CD1c-positive myeloid dendritic cell (primary cell): ENCODE results near the gene FGA.
"Not testable (repeated sequence)": the region's sequence is repeated elsewhere in the genome, so short reads cannot be mapped to it uniquely, and the experiment has no call there.

ENCODE experiments used
- DNase-seq: peaks from one replicate; pipeline ENCODE4 v3.0.0-alpha.2; 2016; ENCODE audit errors: extremely low spot score

FGA gene

GRCh38 chr4:154606728-154607723 lies 16.5 kb upstream of the FGA start:
- no peak for DNase-seq

GRCh38 chr4:154604696-154605200 lies 14.2 kb upstream of the FGA start:
- no peak for DNase-seq

DNA sequence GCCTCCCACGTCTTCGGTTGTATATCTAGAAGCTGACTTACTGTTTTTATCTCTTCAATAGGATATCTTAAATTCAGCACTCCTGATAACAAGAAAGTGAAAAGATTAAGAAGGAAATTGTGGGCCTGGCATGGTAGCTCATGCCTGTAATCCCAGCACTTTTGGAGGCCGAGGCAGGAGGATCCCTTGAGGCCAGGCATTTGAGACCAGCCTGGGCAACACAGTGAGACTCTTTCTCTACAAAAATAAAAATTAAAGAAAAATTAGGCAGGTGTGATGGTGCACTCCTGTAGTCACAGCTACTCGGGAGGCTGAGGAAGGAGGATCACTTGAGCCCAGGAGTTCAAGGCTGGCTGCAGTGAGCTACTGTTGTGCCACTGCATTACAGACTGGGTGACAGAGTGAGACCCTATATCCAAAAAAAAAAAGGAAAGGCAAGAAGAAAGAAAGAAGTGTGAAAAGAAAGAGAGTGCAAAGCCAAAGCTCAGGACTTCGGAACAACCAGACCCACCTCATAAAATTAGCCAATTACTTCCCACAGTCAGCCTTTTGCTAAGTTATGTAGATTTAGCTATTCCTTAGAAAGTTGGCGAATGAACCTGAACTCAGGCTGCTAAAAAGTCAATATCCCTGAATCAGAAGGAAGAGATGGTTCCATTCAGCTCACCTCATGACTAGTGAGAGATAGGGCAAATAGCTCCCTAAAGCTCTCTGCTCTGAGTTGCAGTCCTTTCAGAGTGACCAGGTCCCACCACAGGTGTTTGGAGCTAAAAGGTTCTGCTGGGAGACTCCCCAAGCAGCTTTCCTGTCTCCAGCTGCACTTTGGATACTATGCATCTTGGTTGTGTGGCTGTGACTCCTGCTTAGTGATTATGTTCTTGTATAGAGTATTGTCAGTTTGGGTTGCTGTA lies 12.7 kb upstream of the FGA start:
- no peak for DNase-seq

DNA sequence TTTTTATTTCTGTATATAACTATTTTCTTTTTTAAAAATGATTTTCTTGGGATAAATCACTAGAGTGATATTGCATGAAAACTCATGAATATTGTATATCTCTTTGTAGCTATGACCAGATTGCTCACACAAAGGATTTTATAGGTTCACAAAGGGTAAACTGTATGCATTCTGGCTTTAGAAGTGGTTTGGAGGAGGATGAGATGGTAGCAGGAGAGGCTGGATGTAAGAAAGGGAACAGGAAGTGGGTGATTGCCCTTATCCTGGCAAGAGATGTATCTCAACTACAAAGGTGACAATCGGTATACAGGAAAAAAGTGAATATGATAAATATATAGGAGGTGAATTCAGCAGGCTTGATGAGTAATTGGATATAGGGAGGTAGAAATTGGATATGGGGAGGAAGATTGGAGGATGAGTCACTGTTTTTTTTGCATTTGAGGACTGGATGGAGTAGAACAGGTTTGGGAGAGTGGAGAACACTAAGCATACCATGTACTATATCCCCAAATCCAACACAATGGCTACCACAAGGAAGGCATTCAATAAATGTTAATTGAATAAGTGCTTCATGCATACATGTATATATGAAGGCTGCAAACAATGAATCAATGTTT lies 12.0 kb upstream of the FGA start:
- DNase-seq, result no peak

GRCh38 chr4:154597798-154598774 lies 7.5 kb upstream of the FGA start:
- DNase-seq, result no peak

- DNase-seq, result not testable (repeated sequence)
These were observed 6.7 kb upstream of the FGA start for GRCh38 chr4:154597281-154597680.

DNA sequence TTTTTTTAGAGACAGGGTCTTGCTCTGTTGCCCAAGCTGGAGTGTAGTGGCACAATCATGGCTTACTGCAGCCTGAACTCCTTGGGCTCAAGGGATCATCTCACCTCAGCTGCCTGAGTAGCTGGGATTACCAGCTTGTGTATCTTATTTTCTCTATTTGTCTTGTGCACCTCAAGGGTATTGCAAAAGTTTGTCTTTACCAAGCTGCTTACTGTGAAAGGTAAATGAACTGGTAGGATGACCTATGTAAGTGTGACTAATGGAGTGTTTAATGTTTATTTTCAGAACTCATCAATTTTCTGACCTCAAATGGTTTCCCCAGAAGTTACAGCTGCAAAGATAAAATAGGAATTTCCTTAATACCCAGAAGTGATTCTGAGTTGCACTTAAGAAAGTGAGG lies 5.3 kb upstream of the FGA start:
- DNase-seq, result no peak

- DNase-seq, result not testable (repeated sequence)
These were observed 3.8 kb upstream of the FGA start for GRCh38 chr4:154594343-154594742.

DNA sequence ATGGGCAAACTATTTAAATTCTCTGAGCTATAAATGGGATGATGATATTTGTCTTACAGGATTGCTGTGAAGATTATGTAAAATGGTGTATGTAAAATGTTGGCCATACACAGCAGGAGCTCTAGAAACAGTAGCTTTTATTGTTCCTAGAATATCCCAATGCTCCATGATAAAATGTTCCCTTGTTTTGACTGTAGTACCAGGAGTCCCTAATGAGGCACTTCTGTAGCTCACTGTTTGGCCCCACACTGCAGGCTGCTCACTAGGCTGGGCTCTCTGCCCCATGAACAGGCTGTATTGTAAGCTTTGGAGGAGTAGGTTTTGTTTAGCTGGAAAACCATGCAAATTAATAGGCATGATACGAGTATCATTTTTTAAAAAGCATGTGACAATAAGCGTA lies 3.3 kb upstream of the FGA start:
- DNase-seq, result no peak

DNA sequence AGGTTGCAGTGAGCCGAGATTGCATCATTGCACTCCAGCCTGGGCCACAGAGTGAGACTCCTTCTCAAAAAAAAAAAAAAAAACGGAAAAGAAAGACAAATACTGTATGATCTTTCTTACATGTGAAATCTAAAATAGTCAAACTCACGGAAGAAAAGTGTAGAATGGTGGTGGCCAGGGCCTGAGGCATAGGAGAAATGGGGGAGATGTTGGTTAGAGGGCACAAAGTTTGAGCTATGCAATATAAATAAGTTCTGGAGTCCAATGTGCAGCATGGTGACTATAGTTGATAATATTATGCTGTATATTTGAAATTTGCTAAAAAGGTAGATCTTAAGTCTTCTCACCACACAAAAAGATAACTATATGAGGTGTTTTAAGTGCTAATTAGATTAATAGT lies 1.3 kb upstream of the FGA start:
- no peak for DNase-seq

DNA sequence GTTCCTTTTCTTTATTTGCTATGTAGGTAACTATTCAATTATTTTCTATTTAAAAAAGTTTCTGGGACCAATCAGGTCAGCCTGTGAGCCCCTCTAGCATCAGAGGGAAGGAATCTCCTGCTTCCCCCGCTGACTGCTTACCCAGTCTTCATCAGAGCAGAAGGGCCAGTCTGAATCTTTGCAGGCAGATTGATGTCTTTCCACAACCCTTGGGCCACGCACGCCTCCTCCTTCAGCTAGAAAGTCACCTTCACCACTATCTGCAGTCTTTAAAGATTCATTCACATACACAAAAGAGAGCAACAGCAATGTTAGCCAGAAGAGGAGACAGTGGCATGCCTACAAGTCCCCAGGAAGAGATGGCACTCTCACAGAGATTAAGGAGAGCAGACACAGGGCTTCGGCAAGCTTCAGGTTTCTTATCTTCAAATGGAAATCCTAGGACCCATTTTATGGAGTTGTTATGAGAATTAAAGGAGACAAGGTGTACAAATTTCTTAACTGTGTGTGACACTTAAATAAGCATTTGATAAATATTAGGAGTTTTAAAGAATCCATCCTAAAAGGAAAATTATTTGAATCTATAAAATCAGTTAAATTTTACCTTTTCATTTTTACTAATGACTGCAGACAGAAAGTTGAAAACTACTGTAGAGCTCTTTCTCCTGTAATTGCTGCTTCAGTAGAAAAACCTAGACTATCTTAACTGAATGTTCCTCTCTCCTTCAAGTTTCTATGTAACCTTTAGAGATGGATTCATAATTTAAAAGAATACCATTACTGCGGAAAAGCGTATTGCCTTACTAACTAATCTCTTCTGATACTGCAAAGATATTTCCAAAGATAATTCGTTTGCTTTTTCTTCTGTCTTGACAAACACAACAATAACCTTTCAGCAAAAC lies 995 bp downstream of the FGA start:
- DNase-seq, result no peak

DNA sequence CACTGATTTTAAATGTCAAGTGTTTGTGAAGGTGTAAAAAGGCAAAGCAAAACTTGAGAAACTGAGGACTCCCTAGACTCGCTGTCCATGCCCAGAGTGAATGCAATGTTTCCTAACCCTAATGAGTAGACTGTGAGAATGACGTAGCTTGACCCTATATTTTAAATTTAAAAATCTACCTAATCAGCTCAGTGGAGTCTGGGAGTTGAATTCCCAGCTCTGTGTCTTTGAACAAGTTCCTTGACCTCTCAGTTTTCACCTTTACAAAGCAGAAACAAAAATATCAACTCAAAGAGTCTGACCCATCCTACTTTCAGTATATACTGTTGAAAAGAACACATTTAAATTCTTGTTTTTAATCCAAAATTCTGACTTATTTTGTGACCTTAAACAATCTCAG lies 2.3 kb downstream of the FGA start:
- DNase-seq, result no peak

DNA sequence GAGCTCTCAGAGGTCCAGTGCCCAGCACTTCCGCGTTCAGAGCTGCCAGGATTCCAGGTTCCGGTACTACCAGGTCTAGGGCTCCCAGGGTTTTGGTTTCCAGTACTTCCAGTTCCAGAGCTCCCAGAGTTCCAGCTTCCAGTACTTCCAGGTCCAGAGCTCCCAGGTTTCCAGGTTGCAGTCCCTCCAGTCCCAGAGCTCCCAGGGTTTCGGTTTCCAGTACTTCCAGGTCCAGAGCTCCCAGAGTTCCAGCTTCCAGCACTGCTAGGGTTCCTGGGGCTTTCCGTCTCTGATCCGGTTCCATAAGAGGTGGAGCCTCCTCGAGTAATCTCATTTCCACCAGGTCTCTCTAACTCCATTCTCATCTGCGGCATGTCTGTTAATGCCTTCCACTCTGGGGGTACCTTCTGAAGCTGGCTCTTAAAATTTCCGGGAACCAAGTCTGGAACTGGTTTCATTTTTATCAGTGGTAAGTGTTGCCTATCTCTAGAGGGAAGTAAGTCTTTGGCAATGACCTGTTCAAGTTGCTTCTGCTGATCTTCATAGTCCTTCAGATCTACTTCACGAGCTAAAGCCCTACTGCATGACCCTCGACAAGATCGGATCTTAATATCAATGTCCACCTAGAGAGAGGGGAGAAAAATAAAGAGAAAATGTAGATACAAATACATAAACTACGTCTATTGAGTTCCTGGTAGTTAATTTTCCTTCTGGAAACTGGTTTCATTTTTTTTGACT lies 4.1 kb downstream of the FGA start:
- DNase-seq, result no peak

DNA sequence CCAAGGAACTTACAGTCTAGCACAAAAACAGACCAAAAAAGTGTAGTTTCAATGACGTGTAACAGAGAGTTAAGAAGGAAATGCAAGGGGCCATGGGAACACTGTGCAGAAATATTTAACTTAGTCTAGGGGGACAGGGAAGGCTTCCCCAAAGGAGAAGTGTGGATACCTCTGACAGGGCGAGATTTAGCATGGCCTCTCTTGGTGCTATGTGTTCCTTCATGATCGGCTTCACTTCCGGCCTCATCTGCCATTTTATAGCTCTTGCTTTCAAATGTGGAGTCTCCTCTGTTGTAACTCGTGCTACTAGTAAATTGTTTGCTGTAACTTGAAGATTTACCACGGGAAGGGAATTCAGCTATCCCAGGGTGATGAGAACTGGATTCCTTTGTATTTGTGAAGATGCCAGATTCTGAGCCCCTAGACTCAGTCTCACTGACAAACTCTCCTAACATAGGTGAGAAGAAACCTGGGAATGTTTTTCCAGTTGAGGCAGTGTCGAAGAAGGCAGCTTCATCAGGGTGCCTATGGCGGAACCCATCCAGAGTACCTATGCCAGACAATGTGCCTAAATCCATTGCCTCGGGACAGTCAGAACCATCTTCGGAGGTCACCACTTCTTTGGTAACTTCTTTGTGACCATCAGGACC lies 5.0 kb downstream of the FGA start:
- DNase-seq, result no peak

DNA sequence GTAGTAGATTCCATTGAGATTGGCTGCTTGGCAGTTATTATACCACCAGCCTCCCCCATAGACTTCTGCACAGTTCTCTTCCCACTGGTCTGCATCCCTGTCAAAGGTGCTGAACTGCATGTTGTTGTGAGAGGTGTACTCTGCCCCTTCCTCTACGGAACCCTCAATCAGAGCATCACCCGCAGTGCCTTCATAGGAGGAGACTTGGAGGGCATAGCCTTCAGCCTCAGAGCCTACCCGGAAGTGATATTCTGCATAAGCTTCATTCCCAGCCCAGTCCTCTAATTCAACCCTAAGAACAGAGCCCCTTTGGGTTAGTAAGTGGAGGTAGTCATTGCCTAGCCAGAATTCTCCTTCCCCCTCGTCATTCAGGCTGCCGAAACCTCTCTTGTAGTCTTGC lies 6.3 kb downstream of the FGA start:
- DNase-seq, result no peak

- no peak for DNase-seq
These were observed 6.9 kb downstream of the FGA start for GRCh38 chr4:154583677-154584076.

DNA sequence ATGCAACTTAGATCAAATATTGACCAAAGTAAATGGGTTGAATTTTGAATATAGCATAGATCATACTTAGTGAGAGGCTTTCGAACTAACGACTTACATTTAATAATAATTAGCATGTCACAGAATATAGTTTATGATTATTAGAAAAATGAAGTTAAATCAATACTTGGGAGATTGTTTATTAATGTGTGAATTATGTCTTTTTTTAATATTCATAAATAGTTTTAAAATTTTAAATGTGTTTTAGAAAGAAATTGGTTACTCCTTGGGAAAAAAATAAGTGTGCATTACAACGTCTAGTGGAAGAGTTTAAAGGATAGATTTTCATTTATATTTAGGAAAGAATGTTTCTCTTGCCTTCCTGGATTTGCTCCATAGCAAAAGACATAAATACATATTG lies 7.3 kb downstream of the FGA start:
- DNase-seq, result no peak

DNA sequence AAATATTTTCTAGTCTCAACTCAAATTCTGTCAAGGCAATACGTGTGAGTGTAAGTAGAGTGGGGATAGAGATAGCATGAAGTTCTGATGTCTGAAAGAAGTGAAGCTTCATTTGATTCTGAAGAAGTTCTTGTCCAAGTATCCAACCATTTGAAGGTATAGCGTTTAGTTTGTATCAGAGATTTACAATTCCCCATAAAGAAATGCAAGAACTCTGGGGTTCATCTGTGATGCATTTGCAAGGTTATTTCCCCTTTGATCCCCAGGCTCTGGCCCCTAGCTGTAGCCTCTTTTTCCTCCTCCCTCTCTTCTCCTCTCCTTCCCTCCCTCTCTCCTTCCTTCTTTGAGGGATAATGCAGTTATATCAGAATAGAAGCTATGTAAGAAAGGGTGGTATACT lies 7.8 kb downstream of the FGA start:
- no peak for DNase-seq

- DNase-seq, result no peak
These were observed 10.6 kb downstream of the FGA start for GRCh38 chr4:154579927-154580326.
